ENCODE data around the gene GOSR2. TPM values are rescaled to one million over a fixed set of nuclear protein-coding genes. Genes with fewer than 3 reads are reported as not detected.

GOSR2 gene
- total and polyA plus RNA-seq, 9 of the 15 experiments (the other 6 are each of a cell fraction or from before 2014, with no cell fraction given), result 32.7 to 96.3 (median 48.9) TPM

DNA sequence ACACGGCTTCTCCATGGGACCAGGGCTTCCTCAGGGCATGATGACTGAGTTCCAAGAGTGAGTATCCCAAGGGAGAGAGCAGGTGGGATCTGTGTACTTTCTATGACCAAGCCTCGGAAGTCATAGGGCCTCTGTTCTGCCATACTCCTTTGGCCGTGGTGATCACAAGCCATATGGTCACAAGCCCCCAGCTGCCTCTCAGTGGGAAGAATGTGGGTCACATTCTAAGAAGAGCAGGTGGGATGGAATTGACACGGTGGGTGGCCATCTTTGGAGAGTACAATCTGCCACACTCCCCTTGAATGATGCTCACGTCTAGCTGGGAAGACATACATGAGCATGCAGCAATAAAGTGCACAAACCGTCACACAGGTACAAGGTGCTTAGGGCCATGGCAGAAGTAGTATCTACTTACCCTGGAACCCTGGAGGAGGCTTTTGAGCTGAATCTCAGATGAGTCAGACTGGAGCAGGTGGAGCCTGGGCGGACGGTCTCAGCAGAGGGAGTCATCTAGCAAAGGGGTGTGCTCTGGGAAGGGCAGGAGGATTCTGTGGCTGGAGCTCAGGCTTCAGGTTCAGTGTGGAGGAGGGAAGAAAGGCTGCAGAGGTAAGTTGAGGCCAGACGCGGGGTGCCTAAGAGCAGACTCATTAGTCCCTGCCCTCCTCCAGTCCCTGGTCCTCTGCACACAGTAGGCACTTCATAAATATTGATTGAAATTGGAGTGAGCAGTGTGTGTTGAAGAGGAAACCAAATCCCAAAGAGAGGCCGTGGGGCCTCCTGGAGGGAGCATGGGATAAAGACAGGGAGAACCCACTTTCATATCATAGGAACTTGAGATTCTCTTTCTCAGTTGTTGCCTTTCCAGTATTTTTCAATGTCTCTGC is 26.6 kb downstream of the GOSR2 start:
- Histone ChIP-seq H3K9ac (ENCODE audit: insufficient read depth in 1 of 2, low read depth in 2 of 2, low read length in 2 of 2) (no peak overlapping the region), H2AFZ (ENCODE audit: low read depth, low read length) (no peak overlapping the region), H3K27ac (ENCODE audit: extremely low read depth, low read depth, low read length) (no peak overlapping the region), H3K36me3 (ENCODE audit: control insufficient read depth, insufficient read depth, low read length) (no peaks in the 10 kb centered on the region), H3K9me3 (replicated peaks; ENCODE audit: control insufficient read depth, insufficient read depth, low read depth, low read length) (no peaks in the 10 kb centered on the region), H3K9me1 (ENCODE audit: control insufficient read depth, insufficient read depth, low read length) (no peaks in the 10 kb centered on the region), H3K27me3 (ENCODE audit: control insufficient read depth in 2 of 2, insufficient read depth in 2 of 2, low read length in 2 of 2) (peaks cover 3 to 37% of the 10 kb centered on the region in 2 experiments; a peak in 4 of 5 replicates), H3K4me3 (no peak overlapping the region), H3K79me2 (ENCODE audit: control insufficient read depth, insufficient read depth, low read length) (no peaks in the 10 kb centered on the region), H4K20me1 (replicated peaks; ENCODE audit: control insufficient read depth, insufficient read depth, low read length) (peaks cover 22% of the 10 kb centered on the region), H3K4me1 (replicated peaks in 1 of 2; ENCODE audit: control insufficient read depth in 2 of 2, insufficient read depth in 2 of 2, low read length in 2 of 2) (no peaks in the 10 kb centered on the region), H3K4me2 (ENCODE audit: insufficient read depth, low read length) (no peak overlapping the region)
- intact Hi-C loops (cut with micrococcal nuclease), result no loop called here
- 7% methylated on average over 11 of the region's 11 CpGs for WGBS (ENCODE audit: insufficient coverage, low coverage, missing lambda C conversion rate)
- FAIRE-seq (no peak), DNase-seq (ENCODE audit: extremely low read depth in 1 of 4, low spot score in 3 of 4) (no peak), ATAC-seq (no peak; the same call in 2 of the 3 replicates)
- TF ChIP-seq ZEB2 (IDR thresholded peaks at IDR 0.05), result no peak
- TF ChIP-seq PHB2 (IDR thresholded peaks at IDR 0.05; ENCODE audit: low read depth), result no peak
- TF ChIP-seq, protein P1, sequence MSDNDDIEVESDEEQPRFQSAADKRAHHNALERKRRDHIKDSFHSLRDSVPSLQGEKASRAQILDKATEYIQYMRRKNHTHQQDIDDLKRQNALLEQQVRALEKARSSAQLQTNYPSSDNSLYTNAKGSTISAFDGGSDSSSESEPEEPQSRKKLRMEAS (CRISPR knock-in tag; IDR thresholded peaks at IDR 0.05), result peak; percentile 19; the same call in 1 of the 2 replicates
- peak; percentile 78 for TF ChIP-seq ZKSCAN1 (IDR thresholded peaks at IDR 0.05; ENCODE audit: low read depth, low read length)
- no peak for TF ChIP-seq GMEB1 (CRISPR knock-in tag; IDR thresholded peaks at IDR 0.05)
- in situ Hi-C loops (cut with MboI), result no loop called here
- ChIA-PET POLR2A (interaction anchor here (1.6 to 3.1 kb wide), 3 partner anchors 9 to 44 kb away, joined by 8 to 9 read pairs (median 9); no protein-coding TSS in a partner anchor), CTCF (ENCODE audit: low intra/inter-chr PET ratio) (interaction anchor here (0.5 kb wide), 1 partner anchor 1966 kb away, joined by 3 read pairs; no protein-coding TSS in a partner anchor)
- BruUV-seq (replicated peaks), result no TSS peak
